ENCODE data around the gene IL3. TPM values are rescaled to one million over a fixed set of nuclear protein-coding genes. Genes with fewer than 3 reads are reported as not detected.

Gene IL3
- total RNA-seq, 1 donor from 2014 or later = not detected

- Histone ChIP-seq H3K9ac (ENCODE audit: low read length) (no peak overlapping the region), H3K4me2 (ENCODE audit: low read length) (no peak overlapping the region), H3K27me3 (ENCODE audit: insufficient read depth, low read length) (no peaks in the 10 kb centered on the region), H3K4me3 (ENCODE audit: insufficient read depth, low read depth, low read length) (no peak overlapping the region), H3K36me3 (ENCODE audit: insufficient read depth, low read length) (no peaks in the 10 kb centered on the region), H2AFZ (ENCODE audit: low read depth, low read length) (no peak overlapping the region), H3K9me3 (ENCODE audit: insufficient read depth, low read depth, low read length) (no peaks in the 10 kb centered on the region), H3K4me1 (ENCODE audit: insufficient read depth, low read length) (peaks cover 6% of the 10 kb centered on the region), H4K20me1 (ENCODE audit: insufficient read depth, low read length) (no peaks in the 10 kb centered on the region), H3K79me2 (ENCODE audit: insufficient read depth, low read length) (no peaks in the 10 kb centered on the region), H3K27ac (ENCODE audit: low read depth, low read length) (no peak overlapping the region)
- Mint-ChIP-seq H3K9me3 (ENCODE audit: unreplicated experiment) (peaks cover 3% of the 10 kb centered on the region), H3K27me3 (ENCODE audit: low read depth, unreplicated experiment) (peaks cover 20% of the 10 kb centered on the region), H3K27ac (ENCODE audit: unreplicated experiment) (no peak overlapping the region), H3K4me3 (ENCODE audit: unreplicated experiment) (no peak overlapping the region), H3K4me1 (ENCODE audit: low read depth, unreplicated experiment) (no peaks in the 10 kb centered on the region), H3K36me3 (ENCODE audit: low read depth, unreplicated experiment) (no peaks in the 10 kb centered on the region)
- TF ChIP-seq EZH2 (IDR thresholded peaks at IDR 0.05; ENCODE audit: insufficient read depth, low read length) (no peak), CTCF (IDR thresholded peaks at IDR 0.05; ENCODE audit: insufficient read depth, low read depth, low read length) (no peak)
- FAIRE-seq = no peak
- no peak for DNase-seq (ENCODE audit: low read depth)
These were observed 5.7 kb downstream of the IL3 start for GRCh38 chr5:132065951-132066701.

GRCh38 chr5:132066871-132067270 lies 6.4 kb downstream of the IL3 start:
- peaks cover 24% of the 10 kb centered on the region for H3K27me3 Mint-ChIP-seq (ENCODE audit: low read depth, unreplicated experiment)

More at GRCh38 chr5:132066871-132067270, 6.4 kb downstream of the IL3 start:
- peaks cover 6% of the 10 kb centered on the region for H3K4me1 ChIP-seq (ENCODE audit: insufficient read depth, low read length)
- no peaks in the 10 kb centered on the region for H4K20me1 ChIP-seq (ENCODE audit: insufficient read depth, low read length)
- no peak for TF ChIP-seq CTCF (IDR thresholded peaks at IDR 0.05; ENCODE audit: insufficient read depth, low read depth, low read length)
- no peak for TF ChIP-seq EZH2 (IDR thresholded peaks at IDR 0.05; ENCODE audit: insufficient read depth, low read length)
- H3K27me3 ChIP-seq (ENCODE audit: insufficient read depth, low read length) = no peaks in the 10 kb centered on the region
- H3K9me3 Mint-ChIP-seq (ENCODE audit: unreplicated experiment) = peaks cover 5% of the 10 kb centered on the region
- no peak overlapping the region for H3K9ac ChIP-seq (ENCODE audit: low read length)
- no peaks in the 10 kb centered on the region for H3K79me2 ChIP-seq (ENCODE audit: insufficient read depth, low read length)
- no peak overlapping the region for H3K4me3 ChIP-seq (ENCODE audit: insufficient read depth, low read depth, low read length)
- no peaks in the 10 kb centered on the region for H3K36me3 Mint-ChIP-seq (ENCODE audit: low read depth, unreplicated experiment)
- H3K27ac Mint-ChIP-seq (ENCODE audit: unreplicated experiment) = no peak overlapping the region
- H3K36me3 ChIP-seq (ENCODE audit: insufficient read depth, low read length) = no peaks in the 10 kb centered on the region
- H3K4me2 ChIP-seq (ENCODE audit: low read length) = no peak overlapping the region
- H3K4me1 Mint-ChIP-seq (ENCODE audit: low read depth, unreplicated experiment) = no peaks in the 10 kb centered on the region
- FAIRE-seq (no peak), DNase-seq (ENCODE audit: low read depth) (no peak)
- no peak overlapping the region for H2AFZ ChIP-seq (ENCODE audit: low read depth, low read length)
- H3K27ac ChIP-seq (ENCODE audit: low read depth, low read length) = no peak overlapping the region
- no peak overlapping the region for H3K4me3 Mint-ChIP-seq (ENCODE audit: unreplicated experiment)
- H3K9me3 ChIP-seq (ENCODE audit: insufficient read depth, low read depth, low read length) = no peaks in the 10 kb centered on the region
